Endodermal cell (in vitro differentiated cells): Measurements from ENCODE around the gene NDUFS3. TPM values are rescaled to one million over a fixed set of nuclear protein-coding genes. Genes with fewer than 3 reads are reported as not detected.

Experiments
- DNase-seq: peaks from one replicate; pipeline ENCODE4 v3.0.0-alpha.2; 2017
- H3K27ac ChIP-seq: 2 replicates; pipeline ENCODE4 v1.5.1; 2013; ENCODE audit warnings: mild to moderate bottlenecking, low read depth, low read length, moderate library complexity
- H3K27me3 ChIP-seq: 2 replicates; pipeline ENCODE4 v1.6.1; 2013; ENCODE audit warnings: mild to moderate bottlenecking, low read length, moderate library complexity; ENCODE audit not compliant: insufficient read depth, control insufficient read depth, poor library complexity, severe bottlenecking
- H3K36me3 ChIP-seq: 2 replicates; pipeline ENCODE4 v1.7.0; 2013; ENCODE audit warnings: mild to moderate bottlenecking, low read length, moderate library complexity; ENCODE audit not compliant: control insufficient read depth, insufficient read depth
- H3K4me1 ChIP-seq: one replicate; pipeline ENCODE4 v1.7.0; 2013; ENCODE audit warnings: low read length; ENCODE audit not compliant: control insufficient read depth, insufficient read depth
- H3K4me3 ChIP-seq: 2 replicates; pipeline ENCODE4 v1.5.1; 2013; ENCODE audit warnings: mild to moderate bottlenecking, low read length, moderate library complexity
- H3K9ac ChIP-seq: 2 replicates; pipeline ENCODE4 v1.6.1; 2013; ENCODE audit warnings: mild to moderate bottlenecking, low read length, moderate library complexity; ENCODE audit not compliant: poor library complexity, severe bottlenecking; ENCODE audit errors: extremely low read depth
- H3K9me3 ChIP-seq: 2 replicates; pipeline ENCODE4 v1.6.1; 2013; ENCODE audit warnings: mild to moderate bottlenecking, low read length, moderate library complexity; ENCODE audit not compliant: control insufficient read depth
- H3K27ac Mint-ChIP-seq: 2 replicates; pipeline ENCODE4 v1.8.0; 2020; ENCODE audit warnings: mixed read lengths
- H3K27me3 Mint-ChIP-seq: 2 replicates; pipeline ENCODE4 v1.8.0; 2021; ENCODE audit warnings: mild to moderate bottlenecking, mixed read lengths; ENCODE audit not compliant: insufficient read depth
- H3K36me3 Mint-ChIP-seq: 2 replicates; pipeline ENCODE4 v1.8.0; 2020; ENCODE audit warnings: low read depth, mixed read lengths
- H3K4me1 Mint-ChIP-seq: 2 replicates; pipeline ENCODE4 v1.8.0; 2020; ENCODE audit warnings: mixed read lengths
- H3K4me3 Mint-ChIP-seq: 2 replicates; pipeline ENCODE4 v1.8.0; 2020; ENCODE audit warnings: mild to moderate bottlenecking, moderate library complexity, mixed read lengths
- H3K9me3 Mint-ChIP-seq: 2 replicates; pipeline ENCODE4 v1.8.0; 2020; ENCODE audit warnings: mild to moderate bottlenecking, mixed read lengths
- WGBS, 2 experiments: methylation state at CpG; one replicate each; pipeline versions ENCODE4 v1.1.5 to v1.1.7; 2013; ENCODE audit warnings: missing lambda C conversion rate in 2 of 2, mixed read lengths in 1 of 2; ENCODE audit not compliant: insufficient coverage in 1 of 2, insufficient read length in 1 of 2; 5-methylcytosine and 5-hydroxymethylcytosine counted together
- total RNA-seq, 2 donors: library from RNA; stranded (reverse); fragmentation: NEBNext Ultra II Directional in 1 of 2; extraction: Animal tissue kit (Norgen Biotek cat#: 25700) in 1 of 2; gene quantifications; 2 replicates in 1 of 2; 3 replicates in 1 of 2; pipeline ENCODE4 v1.2.1, GENCODE V29; 2021
- TF ChIP-seq, protein P1 (sequence below): fragments of 200-600 bp; sonication (generic); conservative IDR thresholded peaks from 2 replicates; pipeline ENCODE4 v1.5.0; 2021; ENCODE audit warnings: antibody characterized with exemption, mild to moderate bottlenecking

NDUFS3 gene
- total RNA-seq, 2 donors from 2014 or later, result 104 to 106 TPM

DNA sequence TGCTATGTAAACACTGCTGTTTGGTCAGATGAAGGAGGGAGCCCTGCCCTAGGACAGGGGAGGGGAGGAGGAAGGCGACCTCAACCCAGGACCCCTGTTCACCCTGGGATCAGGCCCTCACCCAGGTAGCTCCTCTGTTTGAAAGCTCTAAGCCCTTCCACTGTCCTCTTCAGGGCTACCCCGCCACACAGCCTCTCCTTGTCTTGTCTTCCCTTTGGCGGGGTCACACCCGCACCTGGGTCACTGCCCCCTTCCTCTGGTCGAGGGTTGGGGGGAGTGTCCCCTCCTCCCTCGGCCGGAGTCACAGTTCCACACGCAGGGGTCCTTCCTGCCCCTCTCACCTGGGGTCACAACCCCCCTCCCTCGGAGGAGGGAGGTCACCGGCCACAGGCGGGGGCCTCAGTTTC, 13.9 kb upstream of the NDUFS3 start:
- Histone ChIP-seq H3K9ac (peak overlapping the region; percentile 95), H3K4me1 (no peaks in the 10 kb centered on the region), H3K27me3 (no peaks in the 10 kb centered on the region), H3K4me3 (peak overlapping the region; percentile 92), H3K9me3 (no peaks in the 10 kb centered on the region), H3K27ac (no peak overlapping the region), H3K36me3 (peaks cover 17% of the 10 kb centered on the region)
- H3K4me3 Mint-ChIP-seq, result peak overlapping the region; percentile 80
- no peak for DNase-seq
- WGBS, 2 experiments, result 35% methylated on average over 11 of the region's 11 CpGs; no CpG with 5 or more reads in 1 of the 2 experiments
- TF ChIP-seq, protein P1, sequence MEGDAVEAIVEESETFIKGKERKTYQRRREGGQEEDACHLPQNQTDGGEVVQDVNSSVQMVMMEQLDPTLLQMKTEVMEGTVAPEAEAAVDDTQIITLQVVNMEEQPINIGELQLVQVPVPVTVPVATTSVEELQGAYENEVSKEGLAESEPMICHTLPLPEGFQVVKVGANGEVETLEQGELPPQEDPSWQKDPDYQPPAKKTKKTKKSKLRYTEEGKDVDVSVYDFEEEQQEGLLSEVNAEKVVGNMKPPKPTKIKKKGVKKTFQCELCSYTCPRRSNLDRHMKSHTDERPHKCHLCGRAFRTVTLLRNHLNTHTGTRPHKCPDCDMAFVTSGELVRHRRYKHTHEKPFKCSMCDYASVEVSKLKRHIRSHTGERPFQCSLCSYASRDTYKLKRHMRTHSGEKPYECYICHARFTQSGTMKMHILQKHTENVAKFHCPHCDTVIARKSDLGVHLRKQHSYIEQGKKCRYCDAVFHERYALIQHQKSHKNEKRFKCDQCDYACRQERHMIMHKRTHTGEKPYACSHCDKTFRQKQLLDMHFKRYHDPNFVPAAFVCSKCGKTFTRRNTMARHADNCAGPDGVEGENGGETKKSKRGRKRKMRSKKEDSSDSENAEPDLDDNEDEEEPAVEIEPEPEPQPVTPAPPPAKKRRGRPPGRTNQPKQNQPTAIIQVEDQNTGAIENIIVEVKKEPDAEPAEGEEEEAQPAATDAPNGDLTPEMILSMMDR, result no peak
- H3K27ac Mint-ChIP-seq, result peak overlapping the region; percentile 50
- H3K9me3 Mint-ChIP-seq, result no peaks in the 10 kb centered on the region
- peaks cover 20% of the 10 kb centered on the region for H3K36me3 Mint-ChIP-seq
- H3K27me3 Mint-ChIP-seq, result no peaks in the 10 kb centered on the region
- peaks cover 8% of the 10 kb centered on the region for H3K4me1 Mint-ChIP-seq

DNA sequence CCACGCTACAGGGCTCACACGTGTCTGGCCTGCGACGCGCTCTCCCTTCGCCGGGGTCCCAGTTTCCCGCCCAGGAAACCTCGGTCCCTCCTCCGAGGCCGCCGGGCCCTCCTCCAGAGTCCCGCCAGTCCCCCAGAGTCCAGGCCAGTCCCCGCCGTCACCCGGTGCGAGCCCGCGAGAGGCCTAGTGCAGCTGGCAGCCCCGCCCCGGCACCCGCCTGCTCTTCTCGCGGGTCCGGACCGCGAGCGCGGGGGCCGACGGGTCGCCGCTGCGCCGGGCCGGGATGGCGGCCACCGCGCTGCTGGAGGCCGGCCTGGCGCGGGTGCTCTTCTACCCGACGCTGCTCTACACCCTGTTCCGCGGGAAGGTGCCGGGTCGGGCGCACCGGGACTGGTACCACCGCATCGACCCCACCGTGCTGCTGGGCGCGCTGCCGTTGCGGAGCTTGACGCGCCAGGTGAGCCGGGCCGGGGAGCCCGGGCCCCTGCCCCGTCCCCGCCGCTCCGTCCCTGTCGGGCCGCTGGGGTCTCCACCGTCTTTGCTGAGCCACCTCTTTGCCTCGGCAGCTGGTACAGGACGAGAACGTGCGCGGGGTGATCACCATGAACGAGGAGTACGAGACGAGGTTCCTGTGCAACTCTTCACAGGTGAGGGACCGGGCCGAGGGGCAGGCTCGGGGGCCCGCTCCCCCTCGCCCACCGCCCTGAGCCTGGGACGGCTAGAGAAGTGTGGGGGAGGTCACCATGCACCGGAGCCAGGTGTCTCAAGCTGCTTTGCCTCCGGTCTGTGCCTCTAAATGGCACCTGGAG, 13.3 kb upstream of the NDUFS3 start, which contains the start of gene PTPMT1:
PTPMT1 (plus strand) TSS at position 260 of the 809 bp plus-strand sequence; CDS start at position 284, 24 bp downstream.
- H3K27ac Mint-ChIP-seq, result peak within 1 kb of the TSS; percentile 84
- H3K4me3 Mint-ChIP-seq, result peak within 1 kb of the TSS; percentile 80
- Histone ChIP-seq H3K9ac (peak within 1 kb of the TSS; percentile 95), H3K4me1 (no peaks in the 10 kb centered on the region), H3K27me3 (no peaks in the 10 kb centered on the region), H3K27ac (peak within 1 kb of the TSS; percentile 10), H3K9me3 (no peaks in the 10 kb centered on the region), H3K36me3 (peaks cover 23% of the 10 kb centered on the region), H3K4me3 (peak within 1 kb of the TSS; percentile 92)
- no peaks in the 10 kb centered on the region for H3K9me3 Mint-ChIP-seq
- H3K4me1 Mint-ChIP-seq, result peaks cover 8% of the 10 kb centered on the region
- peaks cover 25% of the 10 kb centered on the region for H3K36me3 Mint-ChIP-seq
- TF ChIP-seq, protein P1, result no peak
- DNase-seq, result peak; percentile 90
- no peaks in the 10 kb centered on the region for H3K27me3 Mint-ChIP-seq
- WGBS, 2 experiments, result 1 to 2% methylated on average over 24 to 86 of the region's 86 CpGs

DNA sequence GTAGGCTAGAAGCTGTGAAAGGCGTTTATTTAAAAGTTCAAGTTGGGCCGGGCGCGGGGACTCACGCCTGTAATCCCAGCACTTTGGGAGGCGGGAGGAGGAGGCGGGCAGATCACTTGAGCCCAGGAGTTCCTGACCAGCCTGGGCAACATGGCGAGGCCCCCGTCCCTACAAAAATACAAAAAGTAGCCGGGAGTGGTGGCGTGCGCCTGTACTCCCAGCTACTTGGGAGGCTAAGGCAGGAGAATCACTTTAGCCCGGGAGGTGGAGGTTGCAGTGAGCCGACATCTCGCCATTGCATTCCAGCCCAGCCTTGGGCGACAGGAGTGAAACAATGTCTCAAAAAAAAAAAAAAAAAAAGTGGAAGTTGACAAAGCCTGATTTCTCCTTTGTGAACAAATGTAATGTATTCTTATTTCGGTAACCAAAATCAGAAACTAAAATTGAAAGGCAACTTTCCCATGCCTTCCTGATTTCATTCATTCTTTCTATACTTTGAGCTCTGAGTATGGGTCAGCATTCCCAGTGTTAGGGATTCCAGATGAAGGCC, 12.7 kb upstream of the NDUFS3 start:
- no peaks in the 10 kb centered on the region for H3K9me3 ChIP-seq
- H3K4me1 ChIP-seq, result no peaks in the 10 kb centered on the region
- H3K4me3 Mint-ChIP-seq, result peak overlapping the region; percentile 80
- H3K4me3 ChIP-seq, result peak overlapping the region; percentile 92
- H3K36me3 Mint-ChIP-seq, result peaks cover 30% of the 10 kb centered on the region
- no peak for DNase-seq
- H3K27ac ChIP-seq, result no peak overlapping the region
- H3K36me3 ChIP-seq, result peaks cover 30% of the 10 kb centered on the region
- no peaks in the 10 kb centered on the region for H3K27me3 ChIP-seq
- H3K27me3 Mint-ChIP-seq, result no peaks in the 10 kb centered on the region
- no peaks in the 10 kb centered on the region for H3K9me3 Mint-ChIP-seq
- TF ChIP-seq, protein P1, result no peak
- H3K4me1 Mint-ChIP-seq, result peaks cover 8% of the 10 kb centered on the region
- peak overlapping the region; percentile 95 for H3K9ac ChIP-seq
- H3K27ac Mint-ChIP-seq, result peak overlapping the region; percentile 84
- WGBS, 2 experiments, result 43 to 68% methylated on average over 12 to 17 of the region's 17 CpGs
